Measurements from ENCODE around the gene ZMYM4.
A peak's percentile ranks its signal among the peaks of the same experiment; 100 is the strongest.
"Not testable (repeated sequence)": the region's sequence is repeated elsewhere in the genome, so short reads cannot be mapped to it uniquely, and the experiment has no call there.

ZMYM4 gene

GRCh38 chr1:35331618-35332017, 63.1 kb downstream of the ZMYM4 start:
- not testable (repeated sequence) for FAIRE-seq

- no peak for FAIRE-seq
These were observed 66.0 kb downstream of the ZMYM4 start for GRCh38 chr1:35334485-35334884.

GRCh38 chr1:35340519-35340918, 72.0 kb downstream of the ZMYM4 start:
- no peak for FAIRE-seq

GRCh38 chr1:35345439-35345981, 77.0 kb downstream of the ZMYM4 start:
- no peak for FAIRE-seq

GRCh38 chr1:35350872-35351271, 82.4 kb downstream of the ZMYM4 start:
- no peak for FAIRE-seq

- no peak for FAIRE-seq
These were observed 91.5 kb downstream of the ZMYM4 start for GRCh38 chr1:35359995-35360394.

GRCh38 chr1:35361638-35362037, 93.1 kb downstream of the ZMYM4 start:
- FAIRE-seq, result no peak

- FAIRE-seq, result no peak
These were observed 96.2 kb downstream of the ZMYM4 start for GRCh38 chr1:35364741-35365140.

- FAIRE-seq, result no peak
These were observed 99.4 kb downstream of the ZMYM4 start for GRCh38 chr1:35367914-35368313.

- FAIRE-seq, result peak; percentile 94
These were observed 101.6 kb downstream of the ZMYM4 start for GRCh38 chr1:35369922-35370671.

- peak; percentile 61 for FAIRE-seq
These were observed 103.0 kb downstream of the ZMYM4 start for GRCh38 chr1:35371506-35371905.

- FAIRE-seq, result no peak
These were observed 109.0 kb downstream of the ZMYM4 start for GRCh38 chr1:35377555-35377954.

GRCh38 chr1:35379317-35380000, 111.0 kb downstream of the ZMYM4 start:
- no peak for FAIRE-seq

- not testable (repeated sequence) for FAIRE-seq
These were observed 111.6 kb downstream of the ZMYM4 start for GRCh38 chr1:35380111-35380510.

- no peak for FAIRE-seq
These were observed 113.6 kb downstream of the ZMYM4 start for GRCh38 chr1:35382107-35382506.

- FAIRE-seq, result no peak
These were observed 117.8 kb downstream of the ZMYM4 start for GRCh38 chr1:35386290-35386689.

GRCh38 chr1:35386959-35387358, 118.5 kb downstream of the ZMYM4 start:
- no peak for FAIRE-seq

- no peak for FAIRE-seq
These were observed 122.3 kb downstream of the ZMYM4 start for GRCh38 chr1:35390600-35391494.

GRCh38 chr1:35394386-35394785, 125.9 kb downstream of the ZMYM4 start:
- no peak for FAIRE-seq

GRCh38 chr1:35398739-35399138, 130.2 kb downstream of the ZMYM4 start:
- FAIRE-seq, result no peak

- FAIRE-seq, result no peak
These were observed 132.5 kb downstream of the ZMYM4 start for GRCh38 chr1:35401049-35401448.

- no peak for FAIRE-seq
These were observed 137.6 kb downstream of the ZMYM4 start for GRCh38 chr1:35406103-35406502.

- no peak for FAIRE-seq
These were observed 139.2 kb downstream of the ZMYM4 start for GRCh38 chr1:35407743-35408142.
